Heart right ventricle (tissue), 16 donors: Measurements from ENCODE around the gene ALG6. TPM values are rescaled to one million over a fixed set of nuclear protein-coding genes. Genes with fewer than 3 reads are reported as not detected.
"Not testable (repeated sequence)": the region's sequence is repeated elsewhere in the genome, so short reads cannot be mapped to it uniquely, and the experiment has no call there.

ENCODE experiments used
- ATAC-seq, 8 donors: fragments of 200-7000 bp; cut with Tn5 transposase; one replicate each; pipeline ENCODE4 v1.9.1; 2020; ENCODE audit warnings: mild to moderate bottlenecking in 8 of 8, moderate library complexity in 8 of 8, moderate number of reproducible peaks in 1 of 8
- DNase-seq, 2 donors: peaks; one replicate each; pipeline ENCODE4 v3.0.0-alpha.2; 2020
- H3K27ac ChIP-seq, 10 donors: fragments of 200-600 bp; sonication (generic) in 2 of 10; one replicate each; pipeline versions ENCODE4 v1.5.0 to v1.8.0; 2020 to 2022; ENCODE audit warnings: mild to moderate bottlenecking in 3 of 10
- H3K27me3 ChIP-seq, 7 donors: fragments of 200-600 bp; one replicate each; pipeline ENCODE4 v1.8.0; 2021 to 2022; ENCODE audit warnings: mild to moderate bottlenecking in 2 of 7
- H3K36me3 ChIP-seq, 9 donors: fragments of 200-600 bp; sonication (generic) in 1 of 9; one replicate each; pipeline versions ENCODE4 v1.5.0 to v1.8.0; 2020 to 2022; ENCODE audit warnings: mild to moderate bottlenecking in 2 of 9
- H3K4me1 ChIP-seq, 9 donors: fragments of 200-600 bp; sonication (generic) in 1 of 9; one replicate each; pipeline versions ENCODE4 v1.5.0 to v1.8.0; 2020 to 2022; ENCODE audit warnings: mild to moderate bottlenecking in 4 of 9
- H3K4me3 ChIP-seq, 10 donors: fragments of 200-600 bp; sonication (generic) in 2 of 10; one replicate each; pipeline versions ENCODE4 v1.5.0 to v1.8.0; 2020 to 2022; ENCODE audit warnings: mild to moderate bottlenecking in 7 of 10, moderate library complexity in 2 of 10
- H3K9me3 ChIP-seq, 11 donors: fragments of 200-600 bp in 10 of 11; sonication (generic) in 2 of 11; one replicate each; pipeline versions ENCODE4 v1.5.0 to v1.8.0; 2013 to 2022; ENCODE audit warnings: mild to moderate bottlenecking in 2 of 11, control low read depth in 1 of 11, moderate library complexity in 1 of 11
- WGBS, 2 donors: extraction: QIAGEN DNeasy Blood & Tissue Kit; methylation state at CpG; one replicate each; pipeline ENCODE4 v1.1.7; 2013; ENCODE audit warnings: inconsistent platforms in 1 of 2; 5-methylcytosine and 5-hydroxymethylcytosine counted together
- intact Hi-C, 10 donors: fragments of 100-400 bp; cut with DNase I; formaldehyde crosslinking; loops; one replicate each; pipeline versions ENCODE4 v1.11.1 to v1.14.2; 2022
- polyA plus RNA-seq, 2 donors: library from polyadenylated mRNA; stranded (reverse); fragments of 200-250 nt; gene quantifications; one replicate each; pipeline ENCODE4 v1.2.3, GENCODE V29; 2013
- total RNA-seq, 10 donors: library from RNA; stranded (reverse); fragmentation: NEBNext Ultra II Directional in 3 of 10; extraction: Animal tissue kit (Norgen Biotek cat#: 25700) in 3 of 10; gene quantifications; one replicate each; pipeline versions ENCODE4 v1.2.1 to v1.2.4, GENCODE V29; 2021 to 2023
- TF ChIP-seq, protein P1 (sequence below), 9 donors: fragments of 200-600 bp; sonication (generic) in 2 of 9; IDR thresholded peaks; one replicate each; pipeline versions ENCODE4 v1.5.0 to v1.8.0; 2021 to 2022; ENCODE audit warnings: antibody characterized with exemption in 9 of 9, mild to moderate bottlenecking in 5 of 9, moderate library complexity in 1 of 9
- donor health status: Arrhythmogenic right ventricular cardiomyopathy.
- donor health status: ischemic (EF 13 %, LVEDD 7.1; RV severe dilation, severe dysfunction).
- donor health status: healthy with polysubstance abuse.
- donor health status: DM: no; HTN: yes; CAD: no.
- donor health status: DM: no; HTN: no; CAD: no.
- donor health status: ischemic (EF 25% LVEDD 6.9; RV normal size, moderate dysfunction).
- donor health status: ischemic (EF 25% LVEDD 5.7; RV mildly dilated, moderate dysfunction).
- donor health status: healthy.
- donor health status: DM: yes; HTN: yes; CAD: no.
- donor health status: Ischemic cardiomyopathy.
- donor health status: ischemic (EF 35%, LVEDD 5.7; RV mildly dilated, moderate dysfunction).
- donor health status: nonischemic (EF 11% LVEDD 7.7; RV severe dilation, severe dysfunction).
- donor health status: DM: yes; HTN: yes; CAD: no.
- donor health status: PGD.
- donor health status: ischemic (EF 29% LVEDD 5.4; RV normal size, mild dysfunction).
- donor health status: nonischemic (EF 23%, LVEDD 6.1; RV moderate dilation, normal function).

ALG6 gene
- total and polyA plus RNA-seq, 12 donors: 3.3 to 20.8 (median 4.2) TPM

DNA sequence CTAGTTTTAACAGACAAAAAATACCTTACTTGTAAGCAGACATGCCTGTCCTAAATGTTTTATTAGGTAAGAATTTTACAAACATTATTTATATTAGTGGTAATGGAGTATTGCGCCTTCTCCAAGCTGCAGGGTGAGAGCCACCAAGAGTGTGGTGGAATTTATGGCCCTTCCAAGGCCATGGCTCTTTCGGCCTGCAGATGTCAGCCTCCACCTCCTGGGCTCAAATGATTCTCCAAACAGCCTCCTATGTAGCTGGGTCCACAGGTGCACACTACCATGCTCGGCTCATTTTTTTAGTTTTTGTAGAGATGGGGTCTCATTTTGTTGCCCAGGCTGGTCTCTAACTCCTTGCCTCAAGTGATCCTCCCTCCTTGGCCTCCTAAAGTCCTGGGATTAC, 99.3 kb downstream of the ALG6 start:
- no peak for ATAC-seq
- intact Hi-C loops: loop anchor here in 1 of 10 donors (10.0 kb wide), 1 partner anchor 68 kb away; no protein-coding TSS in a partner anchor

DNA sequence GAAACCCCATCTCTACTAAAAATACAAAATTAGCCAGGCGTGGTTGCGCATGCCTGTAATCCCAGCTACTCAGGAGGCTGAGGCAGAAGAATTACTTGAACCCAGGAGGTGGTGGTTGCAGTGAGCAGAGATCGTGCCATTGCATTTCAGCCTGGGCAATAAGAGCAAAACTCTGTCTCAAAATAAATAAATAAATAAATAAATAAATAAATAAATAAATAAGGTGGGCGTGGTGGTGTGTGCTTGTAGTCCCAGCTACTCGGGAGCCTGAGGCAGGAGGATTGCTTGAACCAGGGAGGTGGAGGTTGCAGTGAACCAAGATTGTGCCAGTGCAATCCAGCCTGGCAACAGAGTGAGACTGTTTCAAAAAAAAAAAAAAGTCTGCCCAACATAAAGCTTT, 101.3 kb downstream of the ALG6 start:
- not testable (repeated sequence) for H3K4me1 ChIP-seq, ATAC-seq, H3K36me3 ChIP-seq, H3K27ac ChIP-seq, DNase-seq, H3K9me3 ChIP-seq, H3K4me3 ChIP-seq, H3K27me3 ChIP-seq
- intact Hi-C loops: loop anchor here in 1 of 10 donors (10.0 kb wide), 1 partner anchor 66 kb away; no protein-coding TSS in a partner anchor
- WGBS, 2 donors: 98 to 99% methylated on average over 5 of the region's 5 CpGs

More for the DNA sequence above, 99.3 kb downstream of the ALG6 start:
- H3K9me3 ChIP-seq: peaks cover 0 to 20% (median 3%) of the 10 kb centered on the region in 11 donors
- 92 to 98% methylated on average over 3 of the region's 3 CpGs for WGBS, 2 donors
- H3K36me3 ChIP-seq: peaks cover 0 to 4% (median 0%) of the 10 kb centered on the region in 9 donors
- DNase-seq: no peak
- TF ChIP-seq, protein P1, sequence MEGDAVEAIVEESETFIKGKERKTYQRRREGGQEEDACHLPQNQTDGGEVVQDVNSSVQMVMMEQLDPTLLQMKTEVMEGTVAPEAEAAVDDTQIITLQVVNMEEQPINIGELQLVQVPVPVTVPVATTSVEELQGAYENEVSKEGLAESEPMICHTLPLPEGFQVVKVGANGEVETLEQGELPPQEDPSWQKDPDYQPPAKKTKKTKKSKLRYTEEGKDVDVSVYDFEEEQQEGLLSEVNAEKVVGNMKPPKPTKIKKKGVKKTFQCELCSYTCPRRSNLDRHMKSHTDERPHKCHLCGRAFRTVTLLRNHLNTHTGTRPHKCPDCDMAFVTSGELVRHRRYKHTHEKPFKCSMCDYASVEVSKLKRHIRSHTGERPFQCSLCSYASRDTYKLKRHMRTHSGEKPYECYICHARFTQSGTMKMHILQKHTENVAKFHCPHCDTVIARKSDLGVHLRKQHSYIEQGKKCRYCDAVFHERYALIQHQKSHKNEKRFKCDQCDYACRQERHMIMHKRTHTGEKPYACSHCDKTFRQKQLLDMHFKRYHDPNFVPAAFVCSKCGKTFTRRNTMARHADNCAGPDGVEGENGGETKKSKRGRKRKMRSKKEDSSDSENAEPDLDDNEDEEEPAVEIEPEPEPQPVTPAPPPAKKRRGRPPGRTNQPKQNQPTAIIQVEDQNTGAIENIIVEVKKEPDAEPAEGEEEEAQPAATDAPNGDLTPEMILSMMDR (IDR thresholded peaks at IDR 0.05): peak in 7 of 9 donors; percentile 8 to 34 (median 25)
- no peak overlapping the region for H3K4me3 ChIP-seq
- no peaks in the 10 kb centered on the region for H3K27me3 ChIP-seq
- peaks cover 0 to 7% (median 0%) of the 10 kb centered on the region in 9 donors for H3K4me1 ChIP-seq
- H3K27ac ChIP-seq: no peak overlapping the region

DNA sequence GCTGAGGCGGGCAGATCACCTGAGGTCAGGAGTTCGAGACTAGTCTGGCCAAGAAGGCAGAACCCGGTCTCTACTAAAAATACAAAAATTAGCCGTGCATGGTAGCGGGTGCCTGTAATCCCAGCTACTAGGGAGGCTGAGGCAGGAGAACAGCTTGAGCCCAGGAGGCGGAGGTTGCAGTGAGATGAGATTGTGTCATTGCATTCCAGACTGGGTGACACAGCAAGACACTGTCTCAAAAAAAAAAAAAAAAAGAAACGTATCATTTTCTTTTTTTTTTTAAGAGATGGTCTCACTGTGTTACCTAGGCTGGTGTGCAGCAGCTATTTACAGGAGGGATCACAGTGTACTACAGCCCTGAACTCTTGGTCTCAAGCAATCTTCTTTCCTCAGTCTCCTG, 108.3 kb downstream of the ALG6 start:
- intact Hi-C loops: no loop called here
- DNase-seq (no peak), ATAC-seq (no peak)
- H3K4me1 ChIP-seq: no peaks in the 10 kb centered on the region
- no peak overlapping the region for H3K27ac ChIP-seq
- 88 to 94% methylated on average over 7 of the region's 7 CpGs for WGBS, 2 donors
- TF ChIP-seq, protein P1 (IDR thresholded peaks at IDR 0.05): no peak
- H3K27me3 ChIP-seq: no peaks in the 10 kb centered on the region
- H3K9me3 ChIP-seq: peaks cover 0 to under 1% (median 0%) of the 10 kb centered on the region in 11 donors
- H3K4me3 ChIP-seq: no peak overlapping the region
- peaks cover 0 to 10% (median 0%) of the 10 kb centered on the region in 9 donors for H3K36me3 ChIP-seq

DNA sequence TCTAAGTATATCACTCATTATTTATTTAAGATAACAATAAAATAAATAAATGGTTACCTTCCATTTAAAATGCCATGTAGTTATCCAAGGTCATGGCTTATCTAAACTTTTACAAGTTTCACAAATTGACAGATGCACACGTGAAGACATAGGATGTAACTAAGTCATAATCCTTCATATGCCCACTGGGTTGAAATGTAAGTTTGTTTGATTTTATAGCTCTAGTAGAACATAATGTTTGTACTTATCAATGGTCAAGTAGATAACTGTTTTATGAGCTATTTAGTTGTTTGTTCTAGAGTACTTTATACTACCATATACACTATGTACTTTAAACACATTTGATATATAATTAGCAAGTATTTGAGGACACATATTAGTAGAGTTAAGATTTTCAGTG, 112.6 kb downstream of the ALG6 start:
- Histone ChIP-seq H3K27ac (no peak overlapping the region), H3K4me3 (no peak overlapping the region), H3K9me3 (no peaks in the 10 kb centered on the region), H3K27me3 (no peaks in the 10 kb centered on the region), H3K4me1 (no peaks in the 10 kb centered on the region), H3K36me3 (peaks cover 0 to 10% (median 0%) of the 10 kb centered on the region in 9 donors)
- DNase-seq: no peak
- intact Hi-C loops: no loop called here
- TF ChIP-seq, protein P1 (IDR thresholded peaks at IDR 0.05): no peak
- WGBS, 2 donors: 77 to 79% methylated on average over 1 of the region's 1 CpG
- no peak for ATAC-seq

DNA sequence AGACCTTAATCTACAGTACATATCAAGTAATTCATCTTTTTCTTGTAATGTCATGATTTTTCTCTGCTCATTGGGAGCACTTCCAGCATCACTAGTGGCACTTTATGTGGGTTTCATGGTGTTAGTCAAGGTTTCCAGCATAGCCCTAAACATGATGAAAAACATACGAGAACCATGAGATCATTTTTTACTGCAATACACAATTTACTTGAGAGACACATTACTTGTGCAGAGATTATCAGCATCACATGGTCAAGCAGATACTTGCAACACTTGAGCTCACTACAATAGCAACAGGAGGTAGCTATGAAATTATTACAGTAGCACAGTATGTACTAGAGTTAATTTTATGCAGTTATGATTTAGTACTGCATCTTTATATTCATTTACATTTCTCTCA, 119.2 kb downstream of the ALG6 start:
- no peak overlapping the region for H3K4me3 ChIP-seq
- intact Hi-C loops: no loop called here

More for the DNA sequence above, 119.2 kb downstream of the ALG6 start:
- DNase-seq (no peak), ATAC-seq (peak in 4 of 8 donors; percentile 35 to 86 (median 69))
- no peaks in the 10 kb centered on the region for H3K9me3 ChIP-seq
- WGBS, 2 donors: 47 to 70% methylated on average over 1 of the region's 1 CpG
- H3K4me1 ChIP-seq: peaks cover 0 to 16% (median 0%) of the 10 kb centered on the region in 9 donors
- no peak overlapping the region for H3K27ac ChIP-seq
- H3K27me3 ChIP-seq: no peaks in the 10 kb centered on the region
- TF ChIP-seq, protein P1 (IDR thresholded peaks at IDR 0.05): no peak
- peaks cover 0 to 9% (median 0%) of the 10 kb centered on the region in 9 donors for H3K36me3 ChIP-seq
